HCT116 (cell line): ENCODE measurements around the gene RAB2B. TPM values are rescaled to one million over a fixed set of nuclear protein-coding genes. Genes with fewer than 3 reads are reported as not detected.

Experiments used
- ATAC-seq: fragments of 200-7000 bp; cut with Tn5 transposase; 2 replicates; pipeline ENCODE4 v1.9.1; 2020; ENCODE audit warnings: mild to moderate bottlenecking, moderate library complexity
- BruUV-seq: library from RNA; stranded (reverse); fragments of 400-500 nt; replicated peaks from 2 replicates; lab custom pipeline; 2021; lab: Mats Ljungman, UMichigan
- CTCF ChIA-PET: fragments of 300-600 bp; sonication (Branson Sonifier 250); formaldehyde crosslinking; loops from one replicate; lab custom pipeline; 2021; ENCODE audit warnings: antibody characterized with exemption; lab: Charles Lee
- POLR2A ChIA-PET: fragments of 300-600, 350-600 bp; sonication (Branson Sonifier 250); formaldehyde crosslinking; loops from one replicate; lab custom pipeline; 2021; ENCODE audit warnings: antibody characterized with exemption; lab: Charles Lee
- RAD21 ChIA-PET, 2 experiments: fragments of 300-600 bp; sonication (Branson Sonifier 250); formaldehyde crosslinking; loops; one replicate each; lab custom pipeline; 2023; ENCODE audit warnings: low total read pairs in 2 of 2; ENCODE audit not compliant: uncharacterized antibody in 2 of 2, unreplicated experiment in 2 of 2, low non-redundant PET in 1 of 2; lab: Charles Lee
- DNase-seq: peaks from one replicate; pipeline ENCODE4 v3.0.0-alpha.2; 2010; ENCODE audit warnings: low read depth, low spot score
- H2AFZ ChIP-seq: fragments of 200-600 bp; shearing (Covaris generic), sonication (generic); 2 replicates; pipeline ENCODE4 v1.6.1; 2017; ENCODE audit warnings: low read depth, mixed run types, mixed read lengths, antibody characterized with exemption, low read length; ENCODE audit not compliant: poor library complexity, severe bottlenecking
- H3K27ac ChIP-seq: 2 replicates; pipeline ENCODE4 v1.5.1; 2012; ENCODE audit warnings: low read depth, low read length
- H3K27me3 ChIP-seq: fragments of 200-600 bp; sonication (generic); 2 replicates; pipeline ENCODE4 v1.6.1; 2016; ENCODE audit warnings: mixed run types, low read length, mixed read lengths; ENCODE audit not compliant: insufficient read depth
- H3K36me3 ChIP-seq, 2 experiments: fragments of 200-500 bp in 1 of 2; fragments of 200-600 bp in 1 of 2; sonication (Bioruptor generic) in 1 of 2; sonication (generic) in 1 of 2; 2 replicates each; pipeline versions ENCODE4 v1.5.1 to v1.6.1; 2014 to 2016; ENCODE audit warnings: low read length in 2 of 2, inconsistent platforms in 1 of 2, mixed read lengths in 1 of 2, mixed run types in 1 of 2; ENCODE audit not compliant: insufficient read depth in 2 of 2, control insufficient read depth in 1 of 2
- H3K4me1 ChIP-seq, 2 experiments: fragments of 200-600 bp in 1 of 2; sonication (generic) in 1 of 2; 2 replicates each; pipeline versions ENCODE4 v1.5.1 to v1.6.1; 2012 to 2017; ENCODE audit warnings: low read length in 2 of 2, inconsistent platforms in 1 of 2, mild to moderate bottlenecking in 1 of 2, mixed read lengths in 1 of 2, mixed run types in 1 of 2, moderate library complexity in 1 of 2; ENCODE audit not compliant: insufficient read depth in 2 of 2, control insufficient read depth in 1 of 2
- H3K4me2 ChIP-seq: fragments of 200-600 bp; sonication (generic); 2 replicates; pipeline ENCODE4 v1.6.1; 2017; ENCODE audit warnings: mixed run types, low read length, mixed read lengths
- H3K4me3 ChIP-seq, 2 experiments: fragments of 200-600 bp in 1 of 2; sonication (generic) in 1 of 2; replicated peaks in 1 of 2; 2 replicates each; pipeline ENCODE4 v1.5.1; 2011 to 2016; ENCODE audit warnings: low read length in 2 of 2, control low read depth in 1 of 2, low read depth in 1 of 2, mild to moderate bottlenecking in 1 of 2, mixed read lengths in 1 of 2, mixed run types in 1 of 2
- H3K79me2 ChIP-seq: fragments of 200-600 bp; sonication (generic); 2 replicates; pipeline ENCODE4 v1.6.1; 2017; ENCODE audit warnings: mild to moderate bottlenecking, mixed run types, low read length, moderate library complexity, mixed read lengths; ENCODE audit not compliant: insufficient read depth
- H3K9ac ChIP-seq: fragments of 200-600 bp; sonication (generic); 2 replicates; pipeline ENCODE4 v1.6.1; 2016; ENCODE audit warnings: low read length, mixed read lengths
- H3K9me2 ChIP-seq: fragments of 200-600 bp; sonication (generic), shearing (Covaris generic); 2 replicates; pipeline ENCODE4 v1.6.1; 2017; ENCODE audit warnings: mixed run types, mild to moderate bottlenecking, moderate library complexity; ENCODE audit not compliant: insufficient read depth
- H3K9me3 ChIP-seq, 2 experiments: fragments of 200-500 bp in 1 of 2; fragments of 200-600 bp in 1 of 2; sonication (Bioruptor generic) in 1 of 2; sonication (generic) in 1 of 2; 2 replicates each; pipeline ENCODE4 v1.6.1; 2014 to 2017; ENCODE audit warnings: low read length in 2 of 2, mixed read lengths in 2 of 2, inconsistent platforms in 1 of 2, low read depth in 1 of 2, mild to moderate bottlenecking in 1 of 2, mixed run types in 1 of 2, moderate library complexity in 1 of 2; ENCODE audit not compliant: control insufficient read depth in 1 of 2, insufficient read depth in 1 of 2
- H4K20me1 ChIP-seq: fragments of 200-600 bp; sonication (generic), shearing (Covaris generic); 2 replicates; pipeline ENCODE4 v1.6.1; 2017; ENCODE audit warnings: mixed run types, mild to moderate bottlenecking, moderate library complexity; ENCODE audit not compliant: insufficient read depth
- CTCF ChIP-seq, 3 experiments: fragments of 200-600 bp in 1 of 3; sonication (generic) in 1 of 3; IDR thresholded peaks in 2 of 3; conservative IDR thresholded peaks in 1 of 3; 2 replicates each; pipeline ENCODE4 v1.5.1; 2012 to 2017; ENCODE audit warnings: low read depth in 2 of 3, low read length in 2 of 3, antibody characterized with exemption in 1 of 3, borderline replicate concordance in 1 of 3, control low read depth in 1 of 3, mild to moderate bottlenecking in 1 of 3, mixed read lengths in 1 of 3, mixed run types in 1 of 3, moderate library complexity in 1 of 3; ENCODE audit not compliant: insufficient read depth in 1 of 3
- FOSL1 ChIP-seq: IDR thresholded peaks from 2 replicates; pipeline ENCODE4 v1.6.1; 2012; ENCODE audit warnings: low read depth
- MAX ChIP-seq: IDR thresholded peaks from 2 replicates; pipeline ENCODE4 v1.6.1; 2012
- POLR2A ChIP-seq: IDR thresholded peaks from 2 replicates; pipeline ENCODE4 v1.7.0; 2011; ENCODE audit warnings: borderline replicate concordance; ENCODE audit not compliant: insufficient read depth, insufficient read length; ENCODE audit errors: extremely low read depth
- RAD21 ChIP-seq: IDR thresholded peaks from 2 replicates; pipeline ENCODE4 v1.6.1; 2012; ENCODE audit warnings: low read depth, mild to moderate bottlenecking
- REST ChIP-seq: IDR thresholded peaks from 2 replicates; pipeline ENCODE4 v1.6.1; 2012; ENCODE audit warnings: low read depth
- SIN3A ChIP-seq: IDR thresholded peaks from 2 replicates; pipeline ENCODE4 v1.6.1; 2012; ENCODE audit warnings: low read depth
- SP1 ChIP-seq: IDR thresholded peaks from 2 replicates; pipeline ENCODE4 v1.6.1; 2012; ENCODE audit warnings: low read depth
- ZBTB33 ChIP-seq: IDR thresholded peaks from 2 replicates; pipeline ENCODE4 v1.6.1; 2011; ENCODE audit warnings: mild to moderate bottlenecking, low read length, moderate library complexity; ENCODE audit not compliant: insufficient replicate concordance; ENCODE audit errors: extremely low read depth
- ZFX ChIP-seq: fragments of 450-650 bp; IDR thresholded peaks from 2 replicates; pipeline ENCODE4 v1.6.1; 2017
- intact Hi-C: fragments of 100-400 bp; cut with micrococcal nuclease; formaldehyde crosslinking; loops from 2 replicates; pipeline ENCODE4 v1.10.0; 2022
- total RNA-seq: library from RNA; stranded (reverse); gene quantifications from one replicate; pipeline ENCODE4 v1.2.1, GENCODE V29; 2021; ENCODE audit not compliant: unreplicated experiment

RAB2B gene
- total RNA-seq, 1 experiment from 2014 or later = 24.3 TPM

GRCh38 chr14:21518725-21519124, 42.0 kb upstream of the RAB2B start:
- Histone ChIP-seq H3K36me3 (no peaks in the 10 kb centered on the region), H3K9ac (no peak overlapping the region), H3K4me3 (no peak overlapping the region), H3K9me2 (no peaks in the 10 kb centered on the region), H2AFZ (no peak overlapping the region), H3K27ac (no peak overlapping the region), H3K4me2 (no peak overlapping the region), H3K79me2 (no peaks in the 10 kb centered on the region), H3K27me3 (peaks cover 9% of the 10 kb centered on the region; the same call in 1 of the 2 replicates), H4K20me1 (no peaks in the 10 kb centered on the region), H3K9me3 (no peaks in the 10 kb centered on the region), H3K4me1 (no peaks in the 10 kb centered on the region)
- ATAC-seq (no peak), DNase-seq (no peak)
- intact Hi-C loops = no loop called here
- CTCF ChIA-PET = interaction anchor here (2.4 kb wide), 1 partner anchor 20 kb away, joined by 5 read pairs; no protein-coding TSS in a partner anchor
- RAD21 ChIA-PET = no interaction called here
- no TSS peak for BruUV-seq
- POLR2A ChIA-PET = no interaction called here
- TF ChIP-seq REST (no peak), SIN3A (no peak), POLR2A (no peak), CTCF (IDR thresholded peaks at IDR 0.05 in 2 of 3, conservative IDR thresholded peaks at IDR 0.05 in 1 of 3; ENCODE audit: borderline replicate concordance in 1 of 3, insufficient read depth in 1 of 3, low read depth in 2 of 3, low read length in 2 of 3) (no peak), ZBTB33 (no peak), MAX (no peak), RAD21 (no peak), SP1 (no peak), FOSL1 (no peak), ZFX (no peak)
